ENCODE data around the gene NUBP2. TPM values are rescaled to one million over a fixed set of nuclear protein-coding genes. Genes with fewer than 3 reads are reported as not detected.

The NUBP2 gene, protein sequence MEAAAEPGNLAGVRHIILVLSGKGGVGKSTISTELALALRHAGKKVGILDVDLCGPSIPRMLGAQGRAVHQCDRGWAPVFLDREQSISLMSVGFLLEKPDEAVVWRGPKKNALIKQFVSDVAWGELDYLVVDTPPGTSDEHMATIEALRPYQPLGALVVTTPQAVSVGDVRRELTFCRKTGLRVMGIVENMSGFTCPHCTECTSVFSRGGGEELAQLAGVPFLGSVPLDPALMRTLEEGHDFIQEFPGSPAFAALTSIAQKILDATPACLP
- 161 and 195 TPM in 2 replicates for total RNA-seq (2014; rRNA removed; shearing (Covaris generic))

DNA sequence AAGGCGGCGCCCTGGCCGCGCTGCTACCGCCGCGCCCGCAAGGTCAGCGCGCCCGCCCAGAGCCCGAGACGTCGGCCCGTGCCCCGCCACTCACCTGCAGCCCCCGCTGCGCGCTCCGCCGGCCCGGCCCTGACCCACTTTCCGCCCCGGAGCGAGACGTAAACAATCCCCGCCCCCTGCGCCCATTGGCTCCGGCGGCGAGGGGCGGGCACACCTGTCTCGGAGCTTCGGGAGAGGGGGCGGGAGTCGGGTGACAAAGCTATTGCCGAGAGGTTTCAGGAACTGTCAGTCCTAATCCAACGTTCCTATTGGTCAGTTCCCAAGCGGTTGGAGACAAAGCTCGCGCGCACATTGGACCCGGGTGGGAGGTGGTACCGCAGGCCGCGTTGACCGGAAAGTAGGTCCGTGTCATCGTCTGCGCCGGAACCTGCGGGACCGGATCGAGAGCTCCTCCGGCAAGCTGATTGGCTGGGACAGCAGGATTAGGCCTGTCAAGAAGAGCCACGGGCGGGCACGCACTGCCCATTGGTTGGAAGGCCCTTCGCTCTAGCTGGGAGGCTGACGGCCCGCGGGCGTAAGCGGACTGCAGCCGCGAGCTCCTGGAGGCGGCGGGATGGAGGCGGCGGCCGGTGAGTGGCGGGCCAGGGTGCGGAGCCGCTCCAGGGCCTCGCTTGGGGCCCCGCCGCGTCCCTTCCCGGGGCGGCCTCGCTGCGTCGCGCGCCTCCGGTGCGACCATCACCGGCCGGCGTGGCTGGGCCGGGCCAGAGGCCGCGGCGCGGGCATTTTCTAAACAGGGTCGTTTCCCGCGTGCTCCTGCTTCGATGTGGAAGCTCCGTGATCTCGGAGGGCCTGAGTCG is at the start of gene NUBP2, which contains the start of gene SPSB3:
NUBP2 (plus strand) TSS at position 553 of the 857 bp plus-strand sequence; CDS start at position 614, 61 bp downstream.
SPSB3 (minus strand) TSS at position 164 of the 857 bp plus-strand sequence. CDS start 1,088 bp downstream, outside the sequence.
- peak; percentile 100 for DNase-seq (ENCODE audit: low spot score)

DNA sequence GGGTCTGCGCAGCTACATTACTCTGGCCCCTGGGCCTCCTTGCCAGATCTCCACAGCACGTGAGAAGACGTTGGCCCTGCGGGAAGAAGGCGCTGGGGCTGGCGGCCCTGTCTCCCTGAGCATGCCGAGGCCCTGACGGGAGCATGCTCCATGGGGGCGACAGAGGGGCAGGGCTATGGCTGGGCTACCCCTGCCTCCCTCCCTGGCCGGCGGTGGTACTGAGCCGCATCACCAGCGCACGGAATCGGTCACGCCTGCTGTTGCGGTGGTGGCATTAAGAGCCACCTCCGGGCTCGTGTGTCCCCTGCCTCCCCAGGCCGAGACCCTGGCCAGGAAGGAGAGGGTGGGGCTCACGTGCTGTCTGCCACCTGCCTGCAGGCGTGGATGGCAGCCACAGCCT is 48.6 kb upstream of the NUBP2 start:
- DNase-seq (ENCODE audit: low spot score): no peak

DNA sequence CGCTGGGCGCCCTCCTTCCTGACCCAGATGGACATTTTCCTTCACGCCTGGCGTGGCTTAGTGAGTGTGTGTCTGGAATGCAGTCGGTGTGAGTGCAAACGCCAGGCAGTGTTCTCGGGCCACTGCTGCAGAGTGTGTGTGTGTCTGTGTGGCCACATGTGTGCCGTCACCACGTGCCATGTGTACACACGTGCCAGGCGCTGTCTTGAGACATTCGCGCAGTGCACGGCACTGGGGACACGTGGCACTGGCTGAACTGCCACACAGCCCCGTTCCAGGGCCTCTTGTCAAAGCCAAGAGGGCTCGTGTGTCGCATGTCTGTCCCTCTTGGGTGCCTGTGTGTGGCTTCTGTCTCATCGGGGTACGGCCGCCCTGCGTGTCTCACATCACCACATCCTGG is 47.9 kb upstream of the NUBP2 start:
- DNase-seq (ENCODE audit: low spot score): no peak

DNA sequence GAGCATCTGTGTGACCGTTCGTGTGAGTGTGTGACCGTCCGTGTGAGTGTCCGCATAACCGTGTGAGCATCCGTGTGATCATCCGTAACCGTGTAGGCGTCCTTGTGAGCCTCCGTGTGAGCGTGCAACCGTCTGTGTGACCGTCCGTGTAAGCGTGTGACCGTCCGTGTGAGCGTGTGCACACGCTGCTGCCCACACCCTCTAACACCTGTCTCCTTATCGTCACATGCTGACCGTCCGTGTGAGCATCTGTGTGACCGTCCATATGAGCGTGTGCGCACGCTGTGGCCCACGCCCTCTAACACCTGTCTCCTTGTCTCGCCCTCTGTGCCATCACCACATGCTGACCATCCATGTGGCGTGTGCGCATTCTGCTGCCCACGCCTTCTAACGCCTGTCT is 42.5 kb upstream of the NUBP2 start:
- no peak for DNase-seq (ENCODE audit: low spot score)

DNA sequence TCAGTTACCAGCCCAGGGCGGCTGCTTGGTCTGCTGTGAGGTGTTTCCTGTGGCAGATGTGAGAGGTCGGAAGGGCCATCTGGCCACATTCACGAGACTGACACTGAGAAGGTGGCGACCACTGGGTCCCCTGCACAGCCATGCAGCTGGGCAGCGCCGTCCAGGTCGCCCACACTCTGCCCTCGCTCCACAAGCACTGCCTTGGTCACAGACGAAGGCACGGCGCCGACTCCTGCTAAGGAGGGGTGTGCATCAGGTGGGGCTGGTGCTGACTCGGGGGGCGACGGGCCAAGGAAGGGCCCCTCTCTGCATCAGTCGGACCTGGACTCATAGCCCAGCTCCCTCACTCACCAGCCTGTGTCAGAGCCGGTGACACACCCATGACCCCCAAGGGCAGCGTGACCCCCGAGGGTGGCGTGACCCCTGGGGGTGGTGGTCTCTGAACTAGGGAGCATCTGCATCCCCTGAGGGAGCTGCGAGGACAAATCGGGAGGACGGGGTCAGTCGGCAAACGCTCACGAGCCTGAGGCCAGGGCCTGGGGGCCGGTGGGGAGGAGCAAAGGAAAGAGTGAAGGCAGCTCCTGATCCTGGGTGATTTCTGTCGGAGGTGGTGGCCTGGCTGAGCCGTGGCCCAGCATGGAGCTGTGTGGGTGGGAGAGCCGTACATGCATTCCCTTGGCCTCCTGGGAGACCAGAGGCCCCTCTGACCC is 41.8 kb upstream of the NUBP2 start:
- DNase-seq (ENCODE audit: low spot score): no peak

DNA sequence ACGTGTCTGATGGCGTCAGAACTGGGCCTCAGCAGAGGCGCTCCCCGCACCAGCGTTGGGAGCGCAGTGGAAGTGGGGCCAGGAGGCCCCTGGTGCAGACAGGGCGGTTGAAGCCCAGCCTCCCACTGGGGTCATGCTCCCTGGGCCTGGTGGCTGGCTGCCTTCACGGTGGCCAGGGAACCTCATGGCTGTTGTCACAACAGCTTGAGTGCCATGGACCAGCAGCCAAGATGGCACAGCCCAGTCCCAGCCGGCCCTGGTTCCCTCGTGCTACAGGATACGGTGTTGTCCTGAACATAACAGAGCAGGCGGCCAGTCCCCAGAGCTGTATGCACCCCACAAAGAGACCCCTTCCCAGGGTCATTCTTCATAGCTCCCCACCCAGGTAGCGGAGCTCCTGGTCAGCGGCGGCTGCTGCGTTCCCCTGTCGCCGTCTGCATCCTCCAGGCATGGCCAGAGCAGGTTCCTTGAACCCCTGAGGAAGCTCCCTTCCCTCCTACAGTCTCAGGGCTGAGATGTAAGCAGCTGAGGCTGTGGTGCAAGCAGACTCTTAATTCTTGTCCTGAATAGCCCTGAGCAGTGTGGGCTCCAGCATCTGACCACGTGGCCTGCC is 41.1 kb upstream of the NUBP2 start:
- DNase-seq (ENCODE audit: low spot score): no peak

DNA sequence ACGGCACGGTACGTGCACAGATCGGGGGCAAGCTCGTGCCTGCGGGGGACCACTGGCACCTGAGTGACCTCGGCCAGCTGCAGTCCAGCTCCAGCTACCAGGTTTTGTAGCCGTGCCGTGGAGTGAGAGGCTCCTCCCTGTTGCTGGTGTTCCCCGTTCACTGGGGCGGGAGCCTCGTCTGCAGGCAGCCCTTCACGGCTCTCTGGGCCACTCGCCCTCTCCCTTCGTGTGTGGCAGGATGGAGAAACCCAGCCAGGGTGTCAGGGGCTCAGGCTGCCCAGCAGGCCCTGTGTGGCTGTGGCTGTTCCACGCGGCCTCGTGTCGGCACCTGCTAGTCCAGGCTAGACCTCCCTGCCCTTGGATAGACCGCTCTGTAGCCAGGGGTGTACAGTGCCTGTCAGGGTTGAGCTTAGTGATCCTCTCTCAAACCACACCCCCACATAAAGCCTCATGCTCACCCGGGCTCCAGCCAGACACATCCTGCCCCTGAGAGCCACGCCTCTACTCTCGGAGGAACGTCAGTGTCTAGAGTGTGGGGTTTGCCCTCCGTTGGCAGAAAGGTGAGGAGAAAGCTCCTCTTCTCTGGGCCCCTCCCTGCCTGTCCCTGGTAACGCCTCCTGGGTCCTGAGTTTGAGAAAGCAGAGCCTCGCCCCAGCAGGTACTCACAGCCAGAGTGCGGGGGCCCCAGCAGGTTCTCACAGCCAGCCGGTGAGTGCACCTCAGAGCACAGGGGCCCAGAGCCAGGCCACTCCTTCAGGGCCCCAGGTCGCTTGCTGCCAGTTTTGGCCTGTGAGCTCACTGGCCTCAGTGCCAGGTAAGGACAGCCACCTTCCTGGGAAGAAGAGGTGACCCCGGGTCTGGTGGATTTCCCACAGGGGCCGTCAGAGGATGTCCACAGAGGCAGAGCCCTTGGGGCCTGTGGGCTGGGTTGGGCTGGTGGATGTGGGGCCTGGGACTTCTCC is 39.1 kb upstream of the NUBP2 start:
- DNase-seq (ENCODE audit: low spot score): peak; percentile 55

DNA sequence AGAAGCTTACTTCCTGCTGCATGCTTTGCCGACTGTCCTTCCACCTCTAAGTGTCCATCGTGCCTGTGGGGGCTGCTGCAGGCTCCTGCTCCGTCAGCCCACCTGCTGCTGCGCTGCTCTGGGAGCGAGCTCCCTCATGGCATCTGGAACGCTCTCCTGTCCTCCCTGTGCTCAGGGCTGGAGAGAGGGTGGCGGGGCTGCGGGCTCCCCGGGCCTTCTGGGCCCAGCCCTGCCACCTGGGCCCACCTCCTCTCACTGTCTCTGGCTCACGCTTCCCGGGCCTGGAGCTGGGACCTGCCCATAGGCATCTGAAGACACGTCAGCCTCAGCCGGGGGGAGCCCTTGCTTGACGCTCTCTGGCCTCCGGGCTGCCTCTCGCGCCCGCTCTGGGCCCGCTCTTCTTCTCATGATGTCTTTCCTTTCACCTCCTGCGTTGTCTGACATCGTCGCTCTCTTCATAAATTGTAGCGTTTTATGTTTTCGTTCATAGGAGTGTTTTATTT is 38.4 kb upstream of the NUBP2 start:
- no peak for DNase-seq (ENCODE audit: low spot score)

DNA sequence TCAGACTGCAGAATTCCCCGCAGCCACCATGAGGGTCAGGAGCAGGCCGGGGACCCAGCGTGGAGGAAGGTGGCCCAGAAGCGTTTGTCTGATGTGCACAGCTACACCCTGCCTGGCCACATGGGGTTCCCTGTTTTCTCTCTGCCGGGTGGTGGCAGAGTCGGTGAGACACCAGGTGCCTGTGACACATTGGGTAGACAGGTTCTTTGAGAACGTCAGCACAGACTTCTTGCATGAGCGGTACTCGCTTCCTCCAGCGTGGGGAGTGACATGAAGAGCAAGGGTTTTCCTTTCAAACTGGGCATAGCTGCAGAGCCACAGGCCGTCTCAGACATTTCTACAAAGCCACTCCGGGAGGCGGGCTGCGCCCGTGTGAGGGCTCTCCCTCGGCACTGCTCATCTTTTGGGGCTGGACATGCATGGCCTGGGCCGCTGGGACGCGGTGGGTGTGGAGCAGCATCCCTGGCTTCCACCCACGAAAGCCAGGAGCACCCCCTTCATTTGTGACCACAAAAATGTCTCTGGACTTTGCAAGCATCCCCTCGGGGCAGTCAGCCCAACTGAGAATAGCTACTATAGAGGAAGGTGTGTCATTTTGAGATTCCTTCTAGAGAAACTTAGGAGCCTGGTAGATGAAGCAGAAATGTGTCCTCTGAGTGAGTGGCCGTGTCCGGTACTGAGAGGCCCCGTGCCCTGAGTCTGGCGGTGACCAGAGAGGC is 37.4 kb upstream of the NUBP2 start:
- DNase-seq (ENCODE audit: low spot score): peak; percentile 86

DNA sequence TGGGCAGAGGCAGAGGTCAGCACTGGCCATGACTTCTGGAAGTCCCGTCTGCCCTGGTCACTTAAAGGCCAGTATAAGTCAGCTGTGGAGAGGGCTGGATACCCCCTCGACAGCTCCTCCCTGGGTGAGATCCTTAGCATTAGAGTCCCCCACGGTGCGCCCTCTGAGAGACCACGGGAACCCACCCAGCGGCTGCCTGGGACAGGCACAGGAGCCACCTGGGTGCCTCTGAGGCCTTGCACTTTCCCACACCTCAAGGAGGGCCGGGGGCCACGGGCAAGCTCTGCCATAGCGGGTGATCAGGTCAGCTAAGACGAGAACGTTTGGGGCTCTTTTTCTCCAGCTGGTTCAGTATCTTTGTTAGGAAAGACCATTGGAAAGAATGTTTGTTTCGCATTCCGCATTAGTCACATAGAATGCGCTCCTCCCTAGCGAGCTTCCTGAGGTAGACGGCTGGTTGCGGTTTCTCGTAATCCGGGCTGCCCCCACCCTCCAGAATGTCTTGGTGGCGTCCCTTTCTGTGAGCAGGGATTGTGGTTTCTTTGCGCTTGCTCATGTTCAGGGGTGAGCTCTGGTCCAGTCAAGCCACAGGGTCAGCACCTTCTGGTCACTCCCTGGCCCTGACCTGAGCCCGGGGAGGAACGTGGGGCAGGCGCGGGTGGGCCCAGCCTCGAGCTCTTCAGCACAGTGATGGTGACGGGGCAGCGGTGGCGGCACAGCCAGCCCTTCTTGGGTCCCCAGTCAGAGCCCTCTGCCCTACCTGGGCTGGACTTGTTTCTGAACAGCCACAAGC is 36.7 kb upstream of the NUBP2 start:
- peak; percentile 99 for DNase-seq (ENCODE audit: low spot score)

DNA sequence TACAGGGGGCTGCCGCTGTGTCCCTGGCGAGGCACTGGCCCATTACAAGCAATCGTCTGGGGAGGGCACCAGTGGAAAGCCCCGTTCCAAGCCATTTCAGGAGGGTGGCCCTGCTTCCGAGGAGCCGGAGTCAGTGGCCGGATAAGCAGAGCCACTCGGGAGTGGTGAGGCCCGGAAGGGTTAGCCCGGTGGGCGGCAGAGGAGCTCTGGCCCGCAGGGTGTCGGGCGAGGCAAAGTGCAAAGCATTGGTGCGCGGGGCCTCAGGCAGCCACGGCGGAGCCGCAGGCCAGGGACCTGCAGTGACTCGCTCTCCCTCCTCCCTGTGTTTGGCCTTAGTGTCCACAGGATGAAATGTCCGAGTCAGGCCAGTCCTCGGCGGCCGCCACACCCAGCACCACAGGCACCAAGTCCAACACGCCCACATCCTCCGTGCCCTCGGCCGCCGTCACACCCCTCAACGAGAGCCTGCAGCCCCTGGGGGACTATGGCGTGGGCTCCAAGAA is 36.0 kb upstream of the NUBP2 start:
- DNase-seq (ENCODE audit: low spot score): peak; percentile 55

DNA sequence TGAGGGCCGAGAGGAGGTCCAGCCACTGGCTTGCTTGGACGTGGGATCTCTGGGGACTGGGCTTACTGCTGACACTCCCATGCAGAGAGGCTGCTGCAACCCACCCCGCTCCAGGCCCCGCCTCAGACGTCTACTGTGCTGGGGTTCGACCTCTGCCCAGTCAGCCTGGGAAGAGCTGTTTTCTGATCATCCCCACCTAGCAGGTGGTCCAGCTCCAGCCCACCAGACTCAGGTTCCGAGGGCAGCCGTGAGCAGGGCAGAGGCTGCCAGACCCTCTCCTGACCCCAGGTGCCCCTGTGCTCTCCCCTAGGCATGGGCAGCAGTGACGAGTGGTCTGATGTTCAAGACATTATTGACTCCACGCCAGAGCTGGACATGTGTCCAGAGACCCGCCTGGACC is 34.8 kb upstream of the NUBP2 start:
- DNase-seq (ENCODE audit: low spot score): no peak

DNA sequence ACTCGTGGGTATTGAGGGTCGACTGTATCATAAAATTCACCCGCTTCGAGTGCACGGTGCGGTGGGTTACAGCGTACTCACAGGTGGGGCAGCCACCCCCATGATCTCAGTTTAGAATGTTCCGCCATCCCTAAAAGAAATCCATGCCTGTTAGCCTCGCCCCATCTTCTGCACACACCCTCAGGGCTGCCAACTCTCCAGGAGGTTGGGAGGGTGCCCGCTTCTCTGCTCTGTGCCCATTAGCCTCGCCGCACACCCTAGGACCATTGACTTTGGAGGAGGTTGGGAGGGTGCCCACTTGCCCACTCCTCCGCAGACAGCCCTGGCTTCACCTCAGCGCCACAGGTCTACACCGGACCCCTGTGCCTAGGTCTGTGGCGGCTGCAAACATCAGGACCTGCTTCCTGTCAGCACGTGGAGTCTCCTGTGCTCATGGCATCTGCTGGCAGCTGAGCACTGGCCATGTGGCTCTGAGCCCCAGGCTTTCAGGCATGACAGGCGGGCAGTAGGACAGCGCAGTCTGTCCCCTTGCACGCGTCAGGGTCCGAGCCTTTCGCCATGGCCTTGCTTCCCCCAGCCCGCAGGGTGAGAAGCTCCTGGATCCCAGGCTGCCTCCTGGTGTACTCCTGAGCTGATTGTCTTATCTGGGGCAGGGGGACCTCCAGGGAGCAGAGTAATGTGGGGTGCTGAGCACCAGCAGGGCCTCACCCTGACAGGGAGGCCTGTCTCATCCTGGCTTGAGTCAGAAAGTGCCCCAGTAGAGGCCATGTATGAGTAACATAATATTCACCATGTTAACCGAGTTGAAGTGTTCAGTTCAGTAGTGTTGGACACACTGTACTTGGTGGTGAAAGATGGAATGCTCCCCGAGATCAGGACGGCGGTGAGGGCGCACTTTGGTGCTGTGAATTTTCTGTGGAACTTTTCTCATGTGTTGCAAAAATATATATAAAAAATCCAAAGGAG is 33.3 kb upstream of the NUBP2 start:
- DNase-seq (ENCODE audit: low spot score): no peak

DNA sequence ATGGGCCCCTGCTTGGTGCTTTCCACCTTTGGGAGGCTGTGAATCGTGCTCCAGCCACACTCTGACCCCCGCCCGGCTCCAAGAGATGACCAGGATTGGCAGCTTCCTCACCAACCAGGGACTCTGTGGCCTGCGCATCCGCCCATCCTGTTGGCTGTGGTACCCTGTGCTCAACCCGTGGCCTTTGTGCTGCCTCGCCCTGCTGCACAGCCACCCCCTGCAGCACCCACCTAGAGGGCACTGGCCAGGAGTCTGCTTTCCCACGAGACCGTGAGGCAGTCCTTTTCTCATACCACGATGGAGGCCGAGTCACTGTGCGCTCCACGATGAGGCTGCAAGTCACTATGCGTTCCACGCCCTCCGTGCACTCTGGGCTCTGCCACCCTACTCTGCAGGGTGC is 30.8 kb upstream of the NUBP2 start:
- DNase-seq (ENCODE audit: low spot score): no peak

DNA sequence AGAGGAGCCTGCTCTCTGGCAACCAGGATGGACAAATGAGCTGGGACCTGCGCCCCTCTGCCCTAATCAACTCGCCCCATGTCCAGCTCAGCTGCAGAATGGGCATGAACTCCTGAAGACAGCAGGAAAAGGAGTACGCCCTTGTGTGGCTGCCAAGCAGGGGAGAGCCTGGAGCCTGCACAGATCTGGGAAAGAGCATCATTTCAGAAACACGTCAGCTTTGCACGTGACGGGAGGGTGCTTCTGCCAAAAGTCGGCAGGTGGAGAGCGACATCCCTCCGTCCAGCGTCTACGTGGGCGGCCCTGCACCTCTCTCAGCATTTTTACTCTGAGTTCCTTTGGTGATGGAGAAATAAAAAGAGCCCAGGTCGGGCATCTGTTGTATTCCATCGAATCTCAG is 29.9 kb upstream of the NUBP2 start:
- DNase-seq (ENCODE audit: low spot score): no peak

DNA sequence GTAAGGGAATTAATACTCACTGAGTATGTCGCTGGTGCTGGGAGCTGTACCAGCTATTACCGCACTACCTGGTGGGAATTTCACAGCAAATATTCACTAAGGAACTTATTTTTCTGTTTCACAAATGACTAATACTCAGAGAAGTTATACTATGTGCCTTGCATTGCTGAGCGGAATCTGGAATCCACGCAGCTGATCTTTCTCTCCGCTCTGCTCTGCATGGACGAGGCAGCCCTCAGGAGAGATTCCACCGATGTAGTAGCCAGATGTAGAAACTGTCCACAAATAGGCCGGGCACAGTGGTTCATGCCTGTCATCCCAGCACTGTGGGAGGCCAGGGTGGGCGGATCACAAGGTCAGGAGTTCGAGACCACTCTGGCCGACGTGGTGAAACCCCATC is 28.6 kb upstream of the NUBP2 start:
- DNase-seq (ENCODE audit: low spot score): no peak

DNA sequence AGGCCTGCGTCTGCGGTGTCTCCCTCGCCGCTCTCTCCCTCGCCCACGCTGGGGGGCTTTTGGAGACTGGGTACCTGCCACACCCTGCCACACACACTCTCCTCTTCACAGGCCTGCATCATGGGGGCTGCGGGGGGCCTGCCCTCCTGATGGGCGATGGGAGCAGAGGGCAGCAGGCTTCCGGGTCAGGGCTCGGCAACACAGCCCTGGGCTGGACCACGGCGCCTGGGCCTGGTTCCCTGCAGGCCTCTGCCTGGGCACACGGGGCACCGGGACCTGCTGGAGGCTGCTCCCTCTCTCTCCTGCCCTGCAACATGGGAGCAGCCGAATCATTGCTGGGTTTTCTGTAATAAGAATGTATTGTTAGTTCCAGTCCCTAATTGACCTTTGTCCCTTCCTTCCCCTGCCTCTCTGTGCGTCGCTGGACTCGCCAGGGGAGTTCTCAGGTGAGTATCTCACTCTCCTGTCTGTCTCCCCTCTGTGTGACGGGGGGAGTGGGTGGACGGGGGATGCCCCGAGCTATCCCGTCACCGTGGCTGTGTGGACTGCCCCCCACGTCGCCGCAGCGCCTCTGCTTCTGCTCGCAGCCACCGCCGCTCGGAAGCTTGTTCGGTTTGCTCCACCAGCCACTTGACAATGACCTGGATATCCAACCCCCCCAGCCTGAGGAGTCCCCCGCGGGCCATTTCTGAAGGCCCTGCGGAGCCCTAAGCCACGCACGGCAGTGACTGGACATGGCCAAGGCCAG is 24.9 kb upstream of the NUBP2 start:
- no peak for DNase-seq (ENCODE audit: low spot score)

Measured in A172 (cell line).